Neural cell (in vitro differentiated cells): ENCODE results near the gene STRN3.

Experiments
- CTCF ChIP-seq: fragments of 450-650 bp; IDR thresholded peaks from 2 replicates; pipeline ENCODE4 v1.5.1; 2014; ENCODE audit warnings: antibody characterized with exemption, mild to moderate bottlenecking, moderate library complexity; ENCODE audit not compliant: poor library complexity, severe bottlenecking
- EP300 ChIP-seq: fragments of 450-650 bp; conservative IDR thresholded peaks from 2 replicates; pipeline ENCODE4 v1.6.1; 2014; ENCODE audit warnings: antibody characterized with exemption, mild to moderate bottlenecking, moderate library complexity; ENCODE audit not compliant: poor library complexity, severe bottlenecking
- EZH2 ChIP-seq: fragments of 200-600, 300-800 bp; shearing (Covaris generic), sonication (generic); IDR thresholded peaks from 2 replicates; pipeline ENCODE4 v1.6.1; 2014; ENCODE audit warnings: antibody characterized with exemption, low read length, borderline replicate concordance, mild to moderate bottlenecking; ENCODE audit not compliant: insufficient read depth, poor library complexity, severe bottlenecking
- MXI1 ChIP-seq: fragments of 450-650 bp; conservative IDR thresholded peaks from 2 replicates; pipeline ENCODE4 v1.6.1; 2014; ENCODE audit warnings: antibody characterized with exemption, mild to moderate bottlenecking; ENCODE audit not compliant: poor library complexity, severe bottlenecking
- POLR2AphosphoS5 ChIP-seq: IDR thresholded peaks from 2 replicates; pipeline ENCODE4 v1.6.1; 2012
- RAD21 ChIP-seq: fragments of 450-650 bp; conservative IDR thresholded peaks from 2 replicates; pipeline ENCODE4 v1.6.1; 2014; ENCODE audit warnings: antibody characterized with exemption, mild to moderate bottlenecking, moderate library complexity
- REST ChIP-seq: IDR thresholded peaks from 2 replicates; pipeline ENCODE4 v1.6.1; 2012; ENCODE audit warnings: borderline replicate concordance
- SMC3 ChIP-seq: fragments of 450-650 bp; conservative IDR thresholded peaks from 2 replicates; pipeline ENCODE4 v1.6.1; 2014; ENCODE audit warnings: antibody characterized with exemption, mild to moderate bottlenecking, moderate library complexity; ENCODE audit not compliant: poor library complexity
- TAF1 ChIP-seq: IDR thresholded peaks from 2 replicates; pipeline ENCODE4 v1.6.1; 2012; ENCODE audit warnings: low read depth

- no peak for TF ChIP-seq CTCF
- TF ChIP-seq SMC3 = no peak
- TF ChIP-seq EZH2 = no peak
- no peak for TF ChIP-seq EP300
- TF ChIP-seq RAD21 = no peak
- no peak for TF ChIP-seq POLR2AphosphoS5
- TF ChIP-seq TAF1 = no peak
- no peak for TF ChIP-seq REST
- no peak for TF ChIP-seq MXI1
These were observed 161.2 kb downstream of the STRN3 start for GRCh38 chr14:30864934-30865333.
